Stimulated activated CD8-positive, alpha-beta memory T cell treated with anti-CD3 and anti-CD28 coated beads, Interleukin-12 subunit alpha, Interleukin-12 subunit beta, amount 100 ng/mL, for 1 hour (primary cell): ENCODE results near the gene TMED6.
"Not testable (repeated sequence)": the region's sequence is repeated elsewhere in the genome, so short reads cannot be mapped to it uniquely, and the experiment has no call there.

Source experiments
- DNase-seq: peaks from one replicate; pipeline ENCODE4 v3.0.0-alpha.2; 2020; ENCODE audit warnings: low read depth

TMED6 gene

DNA sequence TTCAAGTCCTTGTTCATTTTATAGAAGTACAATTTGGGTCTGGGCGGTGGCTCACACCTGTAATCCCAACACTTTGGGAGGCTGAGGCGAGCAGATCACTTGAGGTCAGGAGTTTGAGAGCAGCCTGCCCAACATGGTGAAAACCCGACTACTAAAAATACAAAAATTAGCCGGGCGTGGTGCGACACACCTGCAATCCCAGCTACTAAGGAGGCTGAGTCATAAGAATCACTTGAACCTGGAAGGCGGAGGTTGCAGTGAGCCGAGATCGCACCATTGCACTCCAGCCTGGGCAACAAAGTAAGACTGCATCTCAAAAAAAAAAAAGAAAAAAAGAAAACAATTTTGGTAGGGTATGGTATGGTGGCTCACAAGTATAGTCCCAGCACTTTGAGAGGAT lies 8.5 kb upstream of the TMED6 start:
- DNase-seq, result not testable (repeated sequence)

DNA sequence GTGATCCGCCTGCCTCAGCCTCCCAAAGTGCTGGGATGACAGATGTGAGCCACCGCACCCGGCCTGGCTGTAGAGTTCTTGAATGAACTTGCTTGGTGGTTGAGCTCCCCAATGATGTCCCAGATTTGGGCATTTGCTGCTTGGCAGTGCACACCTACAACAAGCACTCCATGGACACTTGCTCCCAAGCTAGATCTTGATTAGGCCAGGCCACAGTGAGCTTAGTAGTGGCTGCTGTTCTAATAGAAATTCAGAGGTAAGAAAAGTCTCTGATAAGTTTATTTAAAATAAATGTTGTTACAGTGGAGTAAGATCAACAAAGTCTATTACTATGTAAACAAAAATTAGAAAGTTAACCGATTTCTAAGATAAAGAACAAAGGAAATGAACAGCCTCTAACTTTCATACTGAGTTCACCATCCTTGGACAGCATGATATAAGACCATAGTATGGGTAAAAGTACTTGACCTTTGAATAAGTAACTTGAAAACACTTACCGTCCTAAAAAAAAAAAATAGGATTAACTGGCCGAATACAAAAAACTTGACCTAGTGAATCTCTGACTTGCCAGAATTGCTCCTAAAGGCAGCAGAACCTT lies 951 bp downstream of the TMED6 start:
- DNase-seq, result no peak

DNA sequence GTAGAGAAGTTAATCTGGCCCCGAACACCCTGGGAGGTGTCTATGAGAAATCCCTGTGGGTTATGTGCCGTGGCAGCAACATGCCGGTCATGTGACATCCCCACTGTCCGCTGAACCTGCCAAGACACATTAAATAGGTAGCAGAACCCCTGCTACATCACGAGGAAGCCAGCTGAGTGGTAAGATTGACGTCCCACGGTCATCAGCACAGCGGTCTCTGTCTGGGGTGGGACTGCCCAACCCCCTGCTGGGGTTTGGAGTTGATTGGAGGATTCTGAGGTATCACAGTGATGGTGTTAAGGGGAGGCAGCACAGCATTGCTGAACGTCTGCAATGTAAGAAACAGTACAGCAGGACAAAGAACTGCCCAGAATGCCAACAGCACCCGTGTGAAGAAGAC lies 2.0 kb downstream of the TMED6 start:
- no peak for DNase-seq

DNA sequence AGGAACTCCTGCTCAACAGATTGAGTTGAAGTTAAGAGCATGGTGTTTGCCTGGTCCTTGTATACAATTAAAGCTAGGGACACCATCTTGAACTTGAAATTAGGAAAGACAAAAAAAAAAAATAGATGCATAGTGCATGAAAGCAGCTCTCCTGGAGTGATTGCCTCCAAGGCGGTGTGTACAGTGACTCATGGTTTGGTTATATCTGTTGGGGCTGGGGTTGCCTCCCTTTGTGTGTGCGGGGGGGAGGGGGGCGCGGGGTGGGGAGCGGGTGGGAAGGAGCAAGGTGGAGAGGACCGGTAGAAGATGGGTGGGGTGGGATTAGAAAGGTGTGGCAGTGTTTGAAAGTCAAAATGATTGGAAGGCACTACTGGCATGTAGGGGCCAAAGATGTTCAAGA lies 3.4 kb downstream of the TMED6 start:
- no peak for DNase-seq

DNA sequence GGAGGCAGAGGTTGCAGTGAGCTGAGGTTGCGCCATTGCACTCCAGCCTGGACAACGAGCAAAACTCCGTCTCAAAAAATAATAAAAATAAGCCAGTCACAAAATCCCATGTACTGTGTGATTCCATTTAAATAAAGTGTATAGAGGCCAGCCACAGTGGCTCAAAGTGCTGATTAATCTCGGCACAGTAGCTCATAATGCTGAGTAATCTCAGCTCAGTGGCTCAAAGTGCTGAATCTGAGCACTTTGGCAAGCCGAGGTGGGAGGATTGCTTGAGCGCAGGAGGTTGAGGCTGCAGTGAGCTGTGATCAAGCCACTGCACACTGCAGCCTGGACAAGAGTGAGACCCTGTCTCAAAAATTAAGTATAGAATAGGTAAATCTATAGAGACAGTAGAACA lies 4.9 kb downstream of the TMED6 start:
- DNase-seq, result no peak

DNA sequence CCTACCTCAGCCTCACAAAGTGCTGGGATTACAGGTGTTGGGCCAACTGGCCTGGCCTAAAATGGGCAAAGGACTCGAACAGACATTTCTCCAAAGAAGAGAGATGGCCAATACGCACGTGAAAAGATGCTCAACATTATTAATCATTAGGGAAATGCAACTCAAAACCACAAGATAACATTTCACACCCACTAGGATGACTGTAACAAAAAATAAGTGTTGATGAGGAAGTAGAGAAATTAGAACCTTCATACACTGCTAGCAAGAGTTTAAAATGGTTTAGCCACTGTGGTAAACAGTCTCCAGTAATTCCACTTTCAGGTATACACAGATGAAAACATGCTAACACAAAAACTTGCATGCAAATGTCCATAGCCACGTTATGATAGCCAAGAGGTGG lies 5.7 kb downstream of the TMED6 start:
- DNase-seq, result no peak

DNA sequence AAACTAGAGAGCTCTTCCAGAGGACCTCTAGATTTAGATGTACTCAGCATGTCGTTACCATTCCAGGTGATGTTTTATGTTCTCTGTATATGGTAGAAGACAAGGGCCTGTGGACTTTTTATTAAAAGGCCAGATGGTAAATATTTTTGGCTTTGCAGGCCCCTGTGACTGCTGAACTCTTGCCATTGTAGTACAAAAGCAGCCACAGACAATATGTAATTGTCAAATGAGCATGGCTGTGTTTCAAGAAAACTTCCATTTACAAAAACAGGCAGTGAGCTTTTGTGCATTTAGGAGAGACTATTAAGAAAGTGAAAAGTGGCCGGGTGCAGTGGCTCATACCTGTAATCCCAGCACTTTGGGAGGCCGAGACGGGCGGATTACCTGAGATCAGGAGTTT lies 7.4 kb downstream of the TMED6 start:
- no peak for DNase-seq

DNA sequence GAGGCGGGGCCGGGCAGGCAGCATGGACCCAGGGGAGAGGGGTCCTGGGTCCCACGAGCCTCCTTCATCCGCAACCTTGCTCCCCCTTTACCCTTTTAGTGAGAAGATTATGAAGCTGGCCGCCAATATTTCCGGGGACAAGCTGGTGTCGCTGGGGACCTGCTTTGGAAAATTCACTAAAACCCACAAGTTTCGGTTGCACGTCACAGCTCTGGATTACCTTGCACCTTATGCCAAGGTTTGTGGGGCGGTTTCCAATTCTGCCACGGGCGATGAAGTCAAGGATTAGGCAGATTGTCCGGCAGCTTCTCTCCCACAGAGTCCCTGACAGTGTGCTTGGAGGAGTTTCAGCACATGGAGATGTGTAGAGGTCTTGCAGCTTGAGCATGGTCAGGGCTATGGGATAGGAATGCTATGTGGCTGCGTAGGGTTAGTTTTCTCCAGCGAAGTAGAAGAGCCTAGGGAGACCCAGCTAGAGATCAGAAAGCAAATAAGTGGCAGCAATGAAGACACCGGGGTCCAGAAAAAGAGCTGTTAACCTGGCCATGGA lies 11.4 kb downstream of the TMED6 start:
- no peak for DNase-seq

DNA sequence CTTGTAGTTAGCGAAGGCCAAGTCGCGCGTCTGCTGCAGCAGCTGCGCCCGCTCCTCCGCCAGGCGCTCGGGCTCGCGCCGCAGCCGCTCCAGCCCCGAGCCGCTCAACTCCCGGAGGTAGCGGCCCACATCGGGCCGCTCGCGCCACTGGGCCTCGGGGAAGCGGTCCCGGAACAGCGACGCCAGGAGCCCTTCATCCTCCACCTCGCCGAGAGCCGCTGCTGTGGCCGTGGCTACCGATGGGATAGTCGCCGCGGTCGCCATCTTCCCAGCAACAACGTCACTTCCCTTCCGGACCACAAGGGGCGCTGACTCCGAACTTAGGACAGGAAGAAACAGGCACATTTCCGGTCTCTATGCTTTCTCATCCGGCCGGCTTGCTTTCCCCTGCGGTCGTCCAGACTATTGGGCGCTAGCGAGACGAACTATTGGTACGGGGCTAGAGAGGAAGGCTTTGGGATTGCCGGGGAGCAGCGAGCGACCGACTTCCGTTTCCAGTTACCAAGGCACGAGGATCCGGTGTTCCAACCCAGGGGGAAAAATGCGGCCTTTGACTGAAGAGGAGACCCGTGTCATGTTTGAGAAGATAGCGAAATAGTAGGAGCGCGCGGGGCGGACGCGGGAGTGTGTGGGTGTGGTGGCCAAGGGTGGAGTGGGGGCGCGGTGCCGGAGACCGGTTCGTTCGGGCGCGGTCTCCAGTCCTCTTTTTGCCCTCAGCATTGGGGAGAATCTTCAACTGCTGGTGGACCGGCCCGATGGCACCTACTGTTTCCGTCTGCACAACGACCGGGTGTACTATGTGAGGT lies 12.1 kb downstream of the TMED6 start, which contains the start of the genes COG8 and NIP7:
TSS of gene COG8 (minus strand) at position 276 of the 806 bp plus-strand sequence. CDS start at position 264, 12 bp downstream.
TSS of gene NIP7 (plus strand) at position 484 of the 806 bp plus-strand sequence. CDS start at position 542, 58 bp downstream.
- DNase-seq, result peak; percentile 86

DNA sequence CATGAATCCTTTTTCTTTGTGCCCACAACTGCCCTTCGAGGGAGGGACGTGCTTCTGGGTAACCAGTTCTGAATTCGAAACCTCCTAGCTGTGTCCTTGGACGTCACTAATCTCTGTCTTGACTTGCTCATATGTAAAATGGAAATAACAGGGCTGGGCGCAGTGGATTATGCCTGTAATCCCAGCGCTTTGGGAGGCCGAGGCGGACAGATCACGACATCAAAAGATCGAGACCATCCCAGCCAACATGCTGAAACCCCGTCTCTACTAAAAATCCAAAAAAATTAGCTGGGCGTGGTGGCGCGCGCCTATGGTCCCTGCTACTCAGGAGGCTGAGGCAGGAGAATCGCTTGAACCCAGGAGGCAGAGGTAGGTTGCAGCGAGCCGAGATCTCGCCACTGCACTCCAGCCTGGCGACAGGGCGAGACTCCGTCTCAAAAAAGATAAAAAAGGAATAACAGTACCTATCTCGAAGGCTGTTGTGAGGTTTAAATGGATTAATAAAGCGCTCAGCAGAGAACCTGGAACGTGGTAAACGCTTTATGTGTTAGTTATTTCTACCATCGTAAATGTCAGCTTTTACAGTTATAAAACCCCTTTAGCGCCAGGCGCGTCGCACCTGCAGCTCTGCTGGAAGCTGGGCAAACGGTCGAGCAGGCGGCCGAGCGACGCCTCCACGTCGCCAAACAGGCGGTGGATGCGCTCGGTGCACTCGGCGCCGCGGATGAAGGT lies 12.9 kb downstream of the TMED6 start:
- DNase-seq, result no peak

DNA sequence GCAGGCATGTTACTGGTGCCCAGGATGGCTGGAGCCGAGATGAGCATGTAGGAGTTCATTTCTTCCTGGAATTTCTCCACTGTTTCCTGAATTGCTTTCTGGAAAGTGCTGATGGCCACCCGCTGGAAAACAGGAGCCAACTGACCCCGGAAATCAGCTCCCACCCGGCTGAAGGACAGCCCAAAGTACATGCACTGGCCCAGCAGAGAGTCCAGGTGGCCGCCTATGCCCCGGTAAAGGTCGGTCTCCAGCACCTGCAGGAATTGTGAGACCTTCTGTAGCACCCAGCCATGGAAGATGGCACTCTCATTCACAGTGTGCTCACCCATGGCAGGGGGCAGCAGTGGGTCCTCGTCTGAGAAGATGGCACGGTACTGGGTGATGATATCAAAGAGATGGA lies 16.9 kb downstream of the TMED6 start:
- DNase-seq, result no peak

DNA sequence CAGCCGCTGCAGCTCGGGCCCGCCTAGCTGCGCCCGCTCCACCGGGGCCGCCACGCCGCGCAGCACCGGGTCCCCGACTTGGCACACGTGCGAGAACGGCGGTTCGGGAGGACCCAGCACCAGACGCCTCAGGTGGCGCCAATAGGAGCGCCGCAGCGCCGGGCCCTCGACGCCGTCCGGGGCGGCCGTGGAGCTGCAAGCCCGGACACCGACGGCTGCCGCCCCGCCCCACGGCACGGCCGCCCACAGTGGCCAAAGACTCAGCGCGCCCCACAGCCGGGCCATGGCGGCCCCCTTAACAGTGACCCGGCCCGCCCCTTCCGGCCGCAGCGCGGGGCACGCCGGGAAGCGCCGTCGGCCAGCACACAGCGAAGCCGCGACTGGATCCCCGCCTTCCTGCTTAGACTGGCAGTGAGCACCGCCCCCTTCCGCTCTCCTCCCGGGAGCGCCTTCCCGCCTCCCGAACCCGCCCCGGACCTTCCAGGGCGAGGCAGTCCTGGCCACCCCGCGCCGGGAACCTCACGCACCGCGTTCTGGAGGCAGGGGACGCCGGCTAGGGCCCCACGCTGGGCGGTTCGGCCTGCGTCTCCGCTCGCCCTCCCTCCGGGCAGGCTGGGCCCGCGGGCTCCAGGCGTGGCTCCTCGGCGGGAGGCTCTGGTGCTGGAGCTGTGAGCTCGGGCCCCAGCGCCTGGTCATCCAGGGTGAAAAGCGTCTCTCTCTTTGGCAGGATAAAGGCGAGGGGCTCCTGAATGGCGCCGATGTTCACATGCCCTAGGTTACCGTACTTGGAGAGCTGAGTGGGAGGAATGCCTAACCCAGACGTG lies 21.1 kb downstream of the TMED6 start, which contains the start of gene PDF:
TSS of gene PDF (minus strand) at position 303 of the 824 bp plus-strand sequence. CDS start at position 285, 18 bp downstream.
- peak; percentile 67 for DNase-seq

DNA sequence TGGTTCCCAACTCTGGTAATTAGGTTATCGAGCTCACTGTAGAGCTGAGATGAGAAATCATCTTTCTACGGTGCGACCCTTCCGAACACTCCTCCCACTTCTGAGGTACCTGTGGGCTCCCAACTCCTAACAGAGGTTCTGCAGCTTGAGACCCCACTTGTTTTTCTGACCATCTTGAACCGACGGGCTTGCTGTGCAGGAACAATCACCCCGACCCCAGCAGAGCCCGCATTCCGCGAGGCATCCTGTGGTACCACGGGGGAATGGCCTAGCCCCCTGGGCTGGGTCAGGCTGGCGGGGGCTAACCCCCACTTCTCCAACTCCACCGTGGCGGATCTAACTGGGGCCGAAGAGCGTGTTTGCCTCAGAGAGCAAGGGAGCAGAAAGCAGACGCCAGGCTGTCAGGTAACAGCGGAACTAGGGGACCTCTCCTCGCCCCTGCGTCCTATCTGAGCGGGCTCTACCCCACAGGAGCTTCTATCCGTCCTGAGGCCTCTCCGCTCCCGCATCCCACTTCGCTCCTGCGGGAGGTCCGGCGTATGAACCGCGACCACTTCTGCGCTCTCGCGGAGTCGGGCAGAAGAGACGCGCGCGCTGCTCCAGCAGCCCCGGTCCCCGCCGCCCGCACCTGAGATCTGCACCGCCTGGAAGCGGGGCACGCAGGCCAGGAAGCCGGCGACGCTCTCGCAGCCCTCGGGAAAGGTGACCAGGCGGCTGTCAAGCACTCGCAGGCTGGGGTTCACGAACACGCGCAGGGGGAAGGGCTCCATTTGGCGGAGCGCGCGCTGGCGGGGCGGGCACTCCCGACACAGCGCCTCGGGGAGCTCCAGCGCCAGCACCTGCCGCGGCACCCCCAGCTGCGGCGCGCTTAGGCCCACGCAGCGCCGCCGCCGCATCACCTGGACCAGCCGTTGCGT lies 22.0 kb downstream of the TMED6 start:
- no peak for DNase-seq

DNA sequence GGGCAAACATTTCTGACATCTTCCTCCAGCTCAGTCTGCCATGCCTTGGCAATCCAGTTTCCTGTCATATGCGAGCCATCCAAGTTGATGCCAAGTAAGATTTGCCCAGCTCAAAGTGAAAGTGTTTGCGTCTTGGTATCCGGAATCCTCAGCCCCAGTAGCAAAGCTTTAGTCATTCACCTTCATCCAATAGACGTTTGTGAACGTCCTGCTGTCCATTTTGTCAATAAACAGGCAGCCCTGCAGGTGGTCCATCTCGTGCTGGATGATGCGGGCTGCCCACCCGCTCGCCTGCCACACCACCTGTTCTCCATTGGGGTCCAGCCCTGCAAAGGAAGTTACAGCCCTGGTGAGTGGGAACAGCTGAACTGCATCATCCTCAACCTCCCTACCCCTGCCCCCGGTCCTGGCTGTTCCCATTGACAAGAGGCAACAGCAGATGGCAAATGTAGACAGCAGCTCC lies 22.7 kb downstream of the TMED6 start:
- DNase-seq, result no peak

DNA sequence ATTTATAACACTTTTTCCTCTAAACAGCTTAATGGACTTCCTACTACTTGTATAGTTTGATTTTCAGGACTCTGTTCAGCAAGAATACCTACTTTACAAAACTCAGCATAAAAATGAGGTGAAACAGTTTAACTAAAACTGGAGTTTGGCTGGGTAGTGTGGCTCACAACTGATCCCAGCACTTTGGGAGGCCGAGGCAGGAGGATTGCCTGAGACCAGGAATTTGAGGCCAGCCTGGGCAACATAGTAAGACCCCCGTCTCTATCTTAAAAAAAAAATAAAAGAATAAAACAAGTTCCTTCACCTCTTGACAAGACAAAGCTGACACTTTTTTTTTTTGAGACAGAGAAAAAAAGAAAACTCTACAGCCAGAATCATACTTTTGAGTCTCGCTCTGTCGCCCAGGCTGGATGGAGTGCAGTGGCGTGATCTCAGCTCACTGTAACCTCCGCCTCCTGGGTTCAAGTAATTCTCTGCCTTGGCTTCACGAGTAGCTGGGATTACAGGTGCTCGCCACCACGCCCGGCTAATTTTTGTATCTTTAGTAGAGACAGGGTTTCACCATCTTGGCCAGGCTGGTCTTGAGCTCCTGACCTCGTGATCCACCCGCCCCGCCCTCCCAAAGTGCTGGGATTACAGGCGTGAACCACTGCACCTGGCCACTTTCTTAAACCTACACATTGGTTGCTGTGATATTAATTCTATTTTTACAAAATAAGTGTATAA lies 23.8 kb downstream of the TMED6 start:
- no peak for DNase-seq

DNA sequence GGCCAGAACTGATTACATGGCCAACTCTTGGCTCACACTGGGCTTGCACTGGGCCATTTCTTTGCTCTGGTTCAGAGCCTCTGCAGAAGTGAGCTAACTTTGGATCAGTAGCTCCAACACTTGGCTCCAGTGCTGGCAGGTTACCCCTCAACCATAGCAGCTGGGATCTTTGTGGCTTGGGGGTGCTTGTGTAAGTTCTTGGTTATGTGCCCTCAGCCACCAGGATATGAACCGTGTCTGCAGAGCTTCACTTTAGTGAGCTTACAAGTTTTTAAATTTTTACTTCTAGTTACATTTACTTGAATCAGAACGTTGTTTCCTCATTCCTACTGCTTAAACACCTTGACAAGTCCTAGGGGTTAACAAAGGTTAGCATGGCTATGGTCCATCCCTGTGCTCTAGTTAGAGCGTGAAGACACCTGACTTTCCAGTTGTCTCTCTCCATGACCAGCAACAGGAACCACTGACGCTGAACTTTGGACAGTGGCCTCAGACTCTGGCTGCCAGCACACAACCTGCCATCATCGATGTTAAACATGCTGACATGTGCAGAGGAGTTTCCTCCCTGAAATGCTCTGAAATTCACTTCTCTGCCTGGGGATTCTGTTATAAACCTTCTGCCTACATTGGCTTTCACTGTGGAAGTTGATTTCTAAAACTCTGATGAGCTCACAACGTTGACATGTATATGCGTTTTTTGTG lies 25.3 kb downstream of the TMED6 start:
- DNase-seq, result no peak

DNA sequence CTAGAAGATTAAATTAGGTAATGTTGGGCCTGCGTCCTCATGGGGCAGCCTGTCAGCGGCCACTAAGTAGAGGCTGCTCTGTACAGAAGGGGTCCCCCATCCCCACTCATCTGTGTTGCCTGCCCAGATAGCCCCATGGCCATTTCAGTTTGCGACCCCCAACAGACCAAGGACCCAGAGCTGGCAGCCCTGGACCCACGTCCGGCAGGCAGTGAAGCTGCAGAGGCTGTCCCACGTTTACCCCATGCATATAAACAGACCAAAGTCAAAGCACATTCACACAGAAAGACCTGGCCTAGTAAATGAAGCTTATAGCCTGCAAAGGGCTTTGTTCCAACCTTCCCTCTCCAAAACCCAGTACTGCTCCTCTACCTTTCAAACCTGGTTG lies 25.8 kb downstream of the TMED6 start:
- no peak for DNase-seq

DNA sequence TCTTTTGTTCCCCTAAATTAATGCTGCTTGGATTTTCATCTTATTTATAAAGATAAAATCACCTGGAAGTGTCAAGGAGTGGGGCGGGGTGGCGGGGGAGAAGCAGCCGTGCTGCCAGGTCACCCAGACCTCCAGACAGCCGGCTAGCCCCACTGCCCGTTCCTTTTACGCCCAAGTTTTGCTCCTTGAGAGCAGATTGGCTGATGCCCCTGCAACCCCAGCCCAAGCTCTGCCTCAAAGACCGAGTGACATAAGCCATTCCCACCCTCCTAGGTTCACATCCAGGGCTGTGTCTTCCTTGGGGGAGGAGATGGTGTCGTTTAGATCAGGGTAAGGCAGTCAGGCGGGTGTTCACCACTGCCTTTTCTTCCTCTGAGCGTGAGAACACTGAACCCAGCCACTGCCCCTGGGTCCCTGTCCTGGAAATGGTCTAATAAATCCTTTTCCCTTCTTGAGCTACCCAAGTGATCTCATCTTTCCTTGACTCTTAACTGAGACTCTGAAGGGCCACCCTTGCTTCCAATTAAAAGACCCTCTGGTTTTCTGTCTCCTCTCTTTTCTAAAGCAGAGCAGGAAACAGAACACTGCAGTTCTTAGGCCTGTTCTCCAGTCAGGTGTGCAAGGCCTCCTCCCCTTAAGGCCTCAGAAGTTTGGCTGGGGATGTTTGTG lies 26.9 kb downstream of the TMED6 start:
- DNase-seq, result no peak
